Retinal pigment epithelial cell (primary cell): ENCODE results near the gene ABCA13.

ENCODE experiments used
- DNase-seq: peaks from one replicate; pipeline ENCODE4 v3.0.0-alpha.2; 2010; ENCODE audit warnings: low read depth
- H3K4me3 ChIP-seq: 2 replicates; pipeline ENCODE4 v1.5.1; 2011; ENCODE audit warnings: mild to moderate bottlenecking, low read length, control low read depth, moderate library complexity
- CTCF ChIP-seq: conservative IDR thresholded peaks from 2 replicates; pipeline ENCODE4 v1.5.1; 2011; ENCODE audit warnings: low read depth, low read length, control low read depth, inconsistent platforms

The ABCA13 gene

GRCh38 chr7:48154792-48155413, 16.4 kb upstream of the ABCA13 start:
- no peak overlapping the region for H3K4me3 ChIP-seq
- peak; percentile 83 for TF ChIP-seq CTCF
- DNase-seq, result no peak

- no peak overlapping the region for H3K4me3 ChIP-seq
- no peak for TF ChIP-seq CTCF
- DNase-seq, result no peak
Measured at GRCh38 chr7:48158404-48158803, 12.9 kb upstream of the ABCA13 start.

GRCh38 chr7:48161407-48162125, 9.7 kb upstream of the ABCA13 start:
- TF ChIP-seq CTCF, result no peak
- H3K4me3 ChIP-seq, result no peak overlapping the region
- no peak for DNase-seq

- no peak for DNase-seq
- no peak for TF ChIP-seq CTCF
- no peak overlapping the region for H3K4me3 ChIP-seq
Measured at GRCh38 chr7:48165157-48165556, 6.1 kb upstream of the ABCA13 start.

DNA sequence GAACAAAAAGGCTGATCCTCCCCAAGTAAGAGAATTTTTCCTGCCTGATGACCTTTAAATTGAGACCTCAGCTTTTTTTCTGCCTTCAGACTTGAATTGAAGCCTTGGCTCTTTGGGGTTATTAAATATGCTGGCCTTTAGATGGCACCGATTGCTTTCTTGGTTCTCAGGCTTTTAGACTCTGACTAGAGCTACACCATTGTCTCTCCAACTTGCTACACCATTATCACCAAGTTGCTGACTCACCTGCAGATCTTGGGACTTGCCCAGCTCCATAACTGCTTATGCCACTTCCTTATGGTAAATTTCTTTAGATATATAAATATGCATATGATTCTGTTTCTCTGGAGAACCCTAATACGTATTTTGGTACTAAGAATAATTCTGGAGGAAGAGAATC, 3.1 kb upstream of the ABCA13 start:
- no peak for DNase-seq
- H3K4me3 ChIP-seq, result no peak overlapping the region
- TF ChIP-seq CTCF, result peak; percentile 38

DNA sequence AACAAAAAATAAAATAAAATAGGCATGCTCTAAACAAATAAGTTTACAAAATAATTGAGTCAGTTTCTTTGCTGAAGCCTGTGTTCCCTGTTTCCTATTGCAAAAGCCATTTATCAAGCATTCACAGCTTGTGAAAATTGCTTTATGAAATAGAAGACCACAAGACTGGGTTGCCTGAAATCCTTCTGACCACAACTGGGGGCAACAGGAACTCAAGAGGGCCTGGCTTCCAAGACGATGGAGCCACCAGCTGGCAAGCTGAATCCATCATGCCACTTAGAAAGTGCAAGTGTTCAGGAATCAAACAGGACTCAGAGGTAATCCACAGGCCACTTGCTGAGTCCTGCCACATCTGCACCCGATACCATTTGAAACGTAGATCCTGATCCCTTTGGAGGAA, 752 bp upstream of the ABCA13 start:
- DNase-seq, result no peak
- H3K4me3 ChIP-seq, result no peak overlapping the region
- TF ChIP-seq CTCF, result no peak

- DNase-seq, result no peak
- no peak overlapping the region for H3K4me3 ChIP-seq
Measured at GRCh38 chr7:48173313-48173712, 2.1 kb downstream of the ABCA13 start.

More at GRCh38 chr7:48173313-48173712, 2.1 kb downstream of the ABCA13 start:
- TF ChIP-seq CTCF, result no peak
